WTC11 (cell line): ENCODE results near the gene GIPC1. TPM values are rescaled to one million over a fixed set of nuclear protein-coding genes. Genes with fewer than 3 reads are reported as not detected.
A peak's percentile ranks its signal among the peaks of the same experiment; 100 is the strongest.

Source experiments
- ATAC-seq: fragments of 200-7000 bp; cut with Tn5 transposase; 2 replicates; pipeline ENCODE4 v1.10.0; 2021; ENCODE audit warnings: mild to moderate bottlenecking, moderate library complexity
- CTCF ChIA-PET: fragments of 300-600 bp; sonication (Branson Sonifier 250); formaldehyde crosslinking; loops from one replicate; lab custom pipeline; 2021; ENCODE audit warnings: antibody characterized with exemption; lab: Charles Lee
- POLR2A ChIA-PET: fragments of 350-600 bp; sonication (Branson Sonifier 250); formaldehyde crosslinking; loops from one replicate; lab custom pipeline; 2021; ENCODE audit warnings: antibody characterized with exemption; lab: Charles Lee
- DNase-seq: peaks from one replicate; pipeline ENCODE4 v3.0.0; 2021; ENCODE audit warnings: low spot score
- H3K27ac Mint-ChIP-seq: 2 replicates; pipeline ENCODE4 v1.8.0; 2021; ENCODE audit warnings: mixed read lengths
- H3K27me3 Mint-ChIP-seq: 2 replicates; pipeline ENCODE4 v1.8.0; 2021; ENCODE audit warnings: low read depth, mild to moderate bottlenecking, moderate library complexity, mixed read lengths
- H3K36me3 Mint-ChIP-seq: 2 replicates; pipeline ENCODE4 v1.8.0; 2021; ENCODE audit warnings: mixed read lengths
- H3K4me1 Mint-ChIP-seq: 2 replicates; pipeline ENCODE4 v1.8.0; 2022; ENCODE audit warnings: mixed read lengths
- H3K4me3 Mint-ChIP-seq: 2 replicates; pipeline ENCODE4 v1.8.0; 2021; ENCODE audit warnings: mild to moderate bottlenecking, moderate library complexity, mixed read lengths
- H3K9me3 Mint-ChIP-seq: 2 replicates; pipeline ENCODE4 v1.8.0; 2021; ENCODE audit warnings: mixed read lengths
- ARID4B ChIP-seq: sonication (generic); formaldehyde crosslinking; IDR thresholded peaks from 2 replicates; pipeline ENCODE4 v1.8.0; 2023; ENCODE audit warnings: missing genetic modification reagents, mild to moderate bottlenecking, borderline replicate concordance
- CREB1 ChIP-seq: sonication (generic); formaldehyde crosslinking; IDR thresholded peaks from 2 replicates; pipeline ENCODE4 v1.8.0; 2023; ENCODE audit warnings: mild to moderate bottlenecking, missing genetic modification reagents
- E2F4 ChIP-seq: sonication (generic); formaldehyde crosslinking; IDR thresholded peaks from 2 replicates; pipeline ENCODE4 v1.8.1; 2022; ENCODE audit warnings: low read depth, mild to moderate bottlenecking, moderate library complexity, missing genetic modification reagents, borderline replicate concordance
- ESRRA ChIP-seq: sonication (generic); formaldehyde crosslinking; IDR thresholded peaks from 2 replicates; pipeline ENCODE4 v1.8.1; 2022; ENCODE audit warnings: mild to moderate bottlenecking, missing genetic modification reagents, borderline replicate concordance
- ETV6 ChIP-seq: sonication (generic); formaldehyde crosslinking; IDR thresholded peaks from 2 replicates; pipeline ENCODE4 v1.8.1; 2022; ENCODE audit warnings: mild to moderate bottlenecking, missing genetic modification reagents
- FOXJ3 ChIP-seq: sonication (generic); formaldehyde crosslinking; IDR thresholded peaks from 2 replicates; pipeline ENCODE4 v1.9.0; 2021; ENCODE audit warnings: missing genetic modification reagents, mild to moderate bottlenecking, borderline replicate concordance
- GABPB1 ChIP-seq: sonication (generic); formaldehyde crosslinking; IDR thresholded peaks from 2 replicates; pipeline ENCODE4 v1.8.1; 2023; ENCODE audit warnings: mild to moderate bottlenecking, missing genetic modification reagents
- JAZF1 ChIP-seq: fragments of 250-450 bp; sonication (Bioruptor Pico); IDR thresholded peaks from 2 replicates; pipeline ENCODE4 v1.9.0; 2021; ENCODE audit warnings: moderate library complexity, mild to moderate bottlenecking, inconsistent platforms
- NR3C1 ChIP-seq: sonication (generic); formaldehyde crosslinking; conservative IDR thresholded peaks from 2 replicates; pipeline ENCODE4 v1.8.1; 2023; ENCODE audit warnings: low read depth, mild to moderate bottlenecking, missing genetic modification reagents
- OVOL2 ChIP-seq: fragments of 250-450 bp; sonication (Bioruptor Pico); IDR thresholded peaks from 2 replicates; pipeline ENCODE4 v1.9.0; 2021; ENCODE audit warnings: mild to moderate bottlenecking, borderline replicate concordance
- RELA ChIP-seq: sonication (generic); formaldehyde crosslinking; IDR thresholded peaks from 2 replicates; pipeline ENCODE4 v1.8.1; 2022; ENCODE audit warnings: missing genetic modification reagents, mild to moderate bottlenecking, borderline replicate concordance
- TEAD4 ChIP-seq: sonication (generic); formaldehyde crosslinking; IDR thresholded peaks from 2 replicates; pipeline ENCODE4 v1.8.0; 2022; ENCODE audit warnings: mild to moderate bottlenecking, missing genetic modification reagents
- TP53 ChIP-seq: sonication (generic); formaldehyde crosslinking; IDR thresholded peaks from 2 replicates; pipeline ENCODE4 v1.8.1; 2023; ENCODE audit warnings: mild to moderate bottlenecking, missing genetic modification reagents
- ZNF138 ChIP-seq: sonication (generic); formaldehyde crosslinking; conservative IDR thresholded peaks from 2 replicates; pipeline ENCODE4 v1.8.1; 2022; ENCODE audit warnings: mild to moderate bottlenecking, moderate library complexity, missing genetic modification reagents
- ZNF263 ChIP-seq: sonication (generic); formaldehyde crosslinking; IDR thresholded peaks from 2 replicates; pipeline ENCODE4 v1.8.1; 2022; ENCODE audit warnings: low read depth, mild to moderate bottlenecking, moderate library complexity, missing genetic modification reagents
- ZNF416 ChIP-seq: fragments of 250-450 bp; sonication (Bioruptor Pico); IDR thresholded peaks from 2 replicates; pipeline ENCODE4 v1.9.0; 2021; ENCODE audit warnings: mild to moderate bottlenecking, inconsistent platforms
- ZNF425 ChIP-seq: fragments of 250-450 bp; sonication (Bioruptor Pico); conservative IDR thresholded peaks from 2 replicates; pipeline ENCODE4 v1.9.0; 2021; ENCODE audit warnings: mild to moderate bottlenecking
- ZNF512 ChIP-seq: sonication (generic); formaldehyde crosslinking; IDR thresholded peaks from 2 replicates; pipeline ENCODE4 v1.8.1; 2022; ENCODE audit warnings: missing genetic modification reagents, borderline replicate concordance
- ZNF532 ChIP-seq: fragments of 250-450 bp; sonication (Bioruptor Pico); IDR thresholded peaks from 2 replicates; pipeline ENCODE4 v1.9.0; 2021; ENCODE audit warnings: mild to moderate bottlenecking, borderline replicate concordance
- total RNA-seq: library from RNA; stranded (reverse); gene quantifications from 3 replicates; pipeline ENCODE4 v1.2.3, GENCODE V29; 2021

GIPC1 gene
- total RNA-seq, 1 experiment from 2014 or later: 76.5 TPM

GRCh38 chr19:14540741-14541525 is 45.0 kb upstream of the GIPC1 start (continued):
- TF ChIP-seq ZNF263 (no peak), NR3C1 (CRISPR knock-in tag) (no peak), JAZF1 (CRISPR knock-in tag) (no peak), ESRRA (CRISPR knock-in tag) (no peak)

GRCh38 chr19:14536926-14537692 is 41.2 kb upstream of the GIPC1 start:
- ATAC-seq: peak; percentile 99
- no peaks in the 10 kb centered on the region for H3K27me3 Mint-ChIP-seq
- H3K9me3 Mint-ChIP-seq: no peaks in the 10 kb centered on the region
- H3K4me3 Mint-ChIP-seq: peak overlapping the region; percentile 58
- peaks cover 7% of the 10 kb centered on the region for H3K4me1 Mint-ChIP-seq
- ChIA-PET CTCF (interaction anchor here (0.6 to 2.8 kb wide), 8 partner anchors 10 to 131 kb away, joined by 3 to 17 read pairs (median 4); partner anchors contain the start of gene PTGER1), POLR2A (interaction anchor here (1.9 kb wide), 1 partner anchor 19 kb away, joined by 5 read pairs; the partner anchor contains the start of gene DNAJB1)
- peaks cover 4% of the 10 kb centered on the region; the same call in 1 of the 2 replicates for H3K36me3 Mint-ChIP-seq
- peak; percentile 96 for DNase-seq
- H3K27ac Mint-ChIP-seq: peak overlapping the region; percentile 87
- TF ChIP-seq ZNF416 (CRISPR knock-in tag) (no peak), ARID4B (CRISPR knock-in tag) (no peak), ZNF425 (CRISPR knock-in tag) (no peak), ZNF532 (no peak), OVOL2 (CRISPR knock-in tag) (no peak), TEAD4 (no peak), CREB1 (CRISPR knock-in tag) (no peak), FOXJ3 (CRISPR knock-in tag) (no peak), GABPB1 (CRISPR knock-in tag) (no peak), ZNF138 (no peak), JAZF1 (CRISPR knock-in tag) (no peak), E2F4 (CRISPR knock-in tag) (no peak), ETV6 (CRISPR knock-in tag) (no peak), TP53 (CRISPR knock-in tag) (no peak), ZNF512 (CRISPR knock-in tag) (no peak), RELA (no peak)
